Natural killer cell treated with Interleukin-12 subunit alpha and Interleukin-12 subunit beta and Interleukin-15 and Interleukin-18, amount 100 ng/mL, for 72 hours (primary cell): Measurements from ENCODE around the gene PEAR1. TPM values are rescaled to one million over a fixed set of nuclear protein-coding genes. Genes with fewer than 3 reads are reported as not detected.

Source experiments
- ATAC-seq, 2 donors: fragments of 150-1000 bp; cut with Tn5 transposase in 1 of 2; sonication (Bioruptor Pico), chemical (Tn5 transposase) in 1 of 2; 2 replicates each; pipeline ENCODE4 v1.10.0; 2021
- DNase-seq: peaks from one replicate; pipeline ENCODE4 v3.0.0; 2022; ENCODE audit warnings: low spot score
- H3K27ac Mint-ChIP-seq, 2 donors: 1 replicate in 1 of 2; 2 replicates in 1 of 2; pipeline ENCODE4 v1.8.0; 2022; ENCODE audit warnings: mixed read lengths in 2 of 2, mild to moderate bottlenecking in 1 of 2, moderate library complexity in 1 of 2
- H3K27me3 Mint-ChIP-seq, 2 donors: 1 replicate in 1 of 2; 2 replicates in 1 of 2; pipeline ENCODE4 v1.8.0; 2022; ENCODE audit warnings: mixed read lengths in 2 of 2
- H3K36me3 Mint-ChIP-seq: one replicate; pipeline ENCODE4 v1.8.0; 2022; ENCODE audit warnings: mixed read lengths
- H3K4me1 Mint-ChIP-seq, 2 donors: 1 replicate in 1 of 2; 2 replicates in 1 of 2; pipeline ENCODE4 v1.8.0; 2022; ENCODE audit warnings: low read depth in 2 of 2, mixed read lengths in 2 of 2, mild to moderate bottlenecking in 1 of 2
- H3K4me3 Mint-ChIP-seq: one replicate; pipeline ENCODE4 v1.8.0; 2022; ENCODE audit warnings: mixed read lengths
- H3K9me3 Mint-ChIP-seq: 2 replicates; pipeline ENCODE4 v1.8.0; 2022; ENCODE audit warnings: mixed read lengths
- total RNA-seq, 2 donors: library from RNA; stranded (reverse); gene quantifications; one replicate each; pipeline ENCODE4 v1.2.3, GENCODE V29; 2022

PEAR1 gene
- total RNA-seq, 2 donors from 2014 or later: 0.64 TPM; not detected in 1

DNA sequence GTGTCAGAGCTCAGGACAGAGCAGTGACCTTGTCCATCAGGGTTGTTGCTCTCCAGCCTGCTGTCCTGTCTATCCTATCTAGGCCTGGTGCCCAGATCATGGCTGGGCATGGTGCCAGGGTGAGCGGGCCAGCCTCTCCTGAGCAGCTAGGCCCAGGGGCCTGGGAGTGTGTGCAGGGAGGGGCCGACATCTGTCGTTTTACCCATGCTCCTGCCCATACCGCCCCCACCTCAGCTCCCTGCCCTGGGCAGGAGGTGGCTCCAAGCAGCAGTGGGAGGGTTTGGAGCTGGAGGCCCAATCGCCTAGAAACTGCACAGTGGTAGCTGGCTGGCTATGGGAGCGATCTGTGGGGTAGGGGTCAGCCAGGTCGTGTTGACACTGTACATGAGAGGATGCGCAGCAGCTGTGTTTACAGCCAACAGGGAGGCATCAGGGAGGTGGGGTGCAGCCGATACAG lies 41.1 kb upstream of the PEAR1 start:
- no peaks in the 10 kb centered on the region for H3K36me3 Mint-ChIP-seq
- peaks cover 6 to 15% of the 10 kb centered on the region in 2 donors for H3K4me1 Mint-ChIP-seq
- H3K27me3 Mint-ChIP-seq: peaks cover 0 to 12% of the 10 kb centered on the region in 2 donors
- DNase-seq (no peak), ATAC-seq (no peak)
- H3K9me3 Mint-ChIP-seq: no peaks in the 10 kb centered on the region
- no peak overlapping the region for H3K4me3 Mint-ChIP-seq
- H3K27ac Mint-ChIP-seq: no peak overlapping the region

DNA sequence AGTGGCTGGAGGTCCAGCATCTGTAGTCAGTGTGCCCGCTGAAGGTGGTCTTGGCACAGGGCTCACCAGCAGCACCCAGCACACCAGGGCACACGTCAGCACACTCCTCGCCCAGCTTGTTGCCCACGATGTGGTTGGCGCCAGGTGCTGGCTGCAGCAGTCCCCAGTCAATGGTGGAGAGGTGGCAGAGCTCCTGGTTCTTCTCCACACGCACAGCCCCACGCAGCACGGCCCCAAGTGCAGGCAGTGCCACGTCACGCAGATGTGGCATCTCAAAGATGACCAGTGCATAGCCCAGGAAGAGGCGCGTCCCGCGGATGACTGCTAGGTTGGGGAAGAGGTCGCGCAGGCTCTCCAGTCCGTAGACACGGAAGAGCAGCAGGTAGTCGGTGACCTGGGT lies 39.8 kb upstream of the PEAR1 start:
- Mint-ChIP-seq H3K9me3 (no peaks in the 10 kb centered on the region), H3K27ac (no peak overlapping the region), H3K36me3 (no peaks in the 10 kb centered on the region), H3K4me3 (no peak overlapping the region), H3K4me1 (peaks cover 7 to 12% of the 10 kb centered on the region in 2 donors), H3K27me3 (peaks cover 9 to 15% of the 10 kb centered on the region in 2 donors)
- DNase-seq: no peak
- no peak for ATAC-seq

DNA sequence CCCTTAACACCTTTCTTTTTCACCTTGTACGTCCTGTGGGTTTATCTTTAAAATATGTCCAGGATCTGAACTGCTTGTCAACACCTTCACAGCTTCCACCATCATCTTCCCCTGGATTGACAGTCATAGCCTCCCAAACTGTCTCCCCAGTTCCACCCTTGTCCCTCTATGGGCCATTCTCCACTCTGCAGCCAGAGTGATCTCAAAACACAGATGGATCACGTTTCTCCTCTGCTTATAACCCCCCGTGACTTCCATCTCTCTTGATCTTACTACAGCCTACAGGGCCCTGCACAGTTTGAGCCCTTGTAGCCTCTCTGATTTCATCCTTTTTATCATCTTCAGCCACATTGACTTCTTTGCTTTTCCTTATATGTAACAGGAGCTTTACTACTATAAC lies 38.9 kb upstream of the PEAR1 start:
- H3K27me3 Mint-ChIP-seq: peaks cover 12 to 15% of the 10 kb centered on the region in 2 donors

DNA sequence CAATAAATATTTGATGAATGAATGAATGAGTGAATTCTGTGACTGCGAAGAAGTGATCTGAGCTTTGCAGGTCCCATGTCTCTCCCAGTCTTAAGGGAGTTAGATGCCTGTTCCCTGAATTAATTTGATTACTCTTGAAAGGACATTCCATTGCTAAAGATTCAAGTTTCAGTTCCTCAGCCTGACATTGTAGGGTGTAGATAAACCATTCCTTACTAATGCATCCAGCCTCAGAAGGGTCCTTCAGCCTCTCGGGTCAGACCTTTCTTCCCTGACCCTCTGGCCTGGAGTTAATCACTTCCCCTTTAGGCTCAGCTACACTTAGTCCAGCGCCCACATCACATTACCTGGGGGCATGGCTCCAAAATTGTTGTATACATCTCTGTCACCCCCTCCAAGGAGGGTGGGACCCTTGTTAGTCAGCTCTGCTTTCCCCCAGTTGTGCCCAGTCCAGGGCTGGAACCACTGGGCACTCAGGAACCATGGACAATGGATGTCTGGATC lies 37.2 kb upstream of the PEAR1 start:
- no peak for DNase-seq
- peaks cover 18 to 19% of the 10 kb centered on the region in 2 donors for H3K27me3 Mint-ChIP-seq
- no peaks in the 10 kb centered on the region for H3K9me3 Mint-ChIP-seq
- no peak for ATAC-seq
- no peak overlapping the region for H3K27ac Mint-ChIP-seq
- no peak overlapping the region for H3K4me3 Mint-ChIP-seq
- H3K4me1 Mint-ChIP-seq: peaks cover 15 to 19% of the 10 kb centered on the region in 2 donors
- no peaks in the 10 kb centered on the region for H3K36me3 Mint-ChIP-seq

More for the DNA sequence above, 38.9 kb upstream of the PEAR1 start:
- Mint-ChIP-seq H3K4me3 (no peak overlapping the region), H3K27ac (peak overlapping the region in 1 of 2 donors; percentile 11), H3K4me1 (peaks cover 8 to 9% of the 10 kb centered on the region in 2 donors), H3K9me3 (no peaks in the 10 kb centered on the region), H3K36me3 (no peaks in the 10 kb centered on the region)
- ATAC-seq (no peak), DNase-seq (no peak)

DNA sequence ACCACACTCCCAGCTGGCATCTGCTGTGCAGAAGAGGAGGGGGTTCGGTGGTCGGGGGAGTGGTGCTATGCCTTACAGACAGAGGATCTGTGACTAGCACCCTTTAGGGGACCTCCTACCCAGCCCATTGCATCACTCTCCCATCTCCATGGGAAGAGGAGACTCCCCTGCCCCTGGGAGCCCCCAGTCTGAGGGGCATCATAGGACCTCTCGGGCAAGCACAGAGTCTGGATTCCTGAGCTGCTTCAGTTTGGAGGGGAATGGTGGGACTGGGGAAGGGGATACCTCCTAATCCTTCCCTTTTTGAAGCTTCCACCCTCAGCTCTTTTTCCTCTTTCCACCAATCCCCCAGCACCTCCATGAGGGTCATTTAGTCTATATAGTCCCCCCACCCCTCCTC lies 36.0 kb upstream of the PEAR1 start:
- ATAC-seq (no peak), DNase-seq (no peak)
- Mint-ChIP-seq H3K27me3 (peaks cover 18 to 25% of the 10 kb centered on the region in 2 donors), H3K4me1 (peaks cover 18 to 22% of the 10 kb centered on the region in 2 donors), H3K36me3 (no peaks in the 10 kb centered on the region), H3K9me3 (no peaks in the 10 kb centered on the region), H3K27ac (no peak overlapping the region), H3K4me3 (no peak overlapping the region)

DNA sequence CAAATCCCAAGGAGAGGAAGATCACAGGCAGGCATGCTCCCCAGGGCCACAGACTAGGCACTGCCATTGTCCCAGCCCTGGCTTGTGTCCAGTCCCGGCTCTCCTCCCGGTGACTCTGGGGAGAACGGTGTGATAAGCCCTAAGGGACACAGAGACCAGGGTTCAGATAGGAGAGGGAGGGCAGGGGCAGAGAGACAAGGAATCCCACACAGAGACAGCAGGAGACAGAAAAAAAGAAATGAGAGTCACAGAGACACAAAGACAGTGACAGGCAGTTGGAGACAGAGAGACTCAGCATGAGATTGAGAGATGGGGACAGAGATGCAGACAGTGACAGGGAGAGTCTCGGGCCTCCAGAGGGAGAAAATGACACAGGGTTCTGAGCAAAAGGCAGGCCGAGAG lies 35.0 kb upstream of the PEAR1 start:
- no peak for ATAC-seq
- H3K36me3 Mint-ChIP-seq: no peaks in the 10 kb centered on the region
- peaks cover 27 to 28% of the 10 kb centered on the region in 2 donors for H3K27me3 Mint-ChIP-seq
- no peak for DNase-seq
- H3K4me1 Mint-ChIP-seq: peaks cover 26% of the 10 kb centered on the region in 2 donors
- peak overlapping the region; percentile 19 to 33 for H3K27ac Mint-ChIP-seq
- no peaks in the 10 kb centered on the region for H3K9me3 Mint-ChIP-seq
- peak overlapping the region; percentile 64 for H3K4me3 Mint-ChIP-seq

DNA sequence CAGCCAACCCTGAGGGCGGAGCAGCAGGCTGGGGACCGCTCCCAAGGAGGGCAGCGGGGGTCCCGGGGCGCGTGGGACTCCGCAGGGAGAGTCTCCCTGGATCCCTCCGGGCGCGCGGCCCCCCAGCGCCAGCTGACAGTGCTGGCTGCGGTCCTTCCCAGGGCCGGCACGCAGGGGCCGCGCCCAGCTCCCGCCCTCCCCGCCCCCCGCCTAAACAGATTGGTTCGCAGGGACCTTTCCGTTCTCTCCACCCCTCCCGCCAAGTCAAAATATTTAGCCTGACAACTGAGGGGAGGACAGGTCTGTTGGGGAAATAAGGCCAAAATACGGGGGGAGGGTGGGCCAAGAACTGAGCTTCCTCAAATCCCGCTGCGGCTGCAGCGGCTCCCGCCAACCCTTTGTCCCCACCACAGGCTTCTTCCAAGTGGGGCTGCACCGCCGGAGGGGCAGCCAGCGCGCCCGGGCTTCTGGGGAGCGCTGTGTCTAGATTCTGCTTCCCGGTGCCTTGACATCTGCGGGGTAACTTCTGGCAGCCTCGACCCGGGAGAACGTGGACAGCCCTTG lies 34.5 kb upstream of the PEAR1 start, which contains the start of gene INSRR:
Gene INSRR (minus strand): TSS at position 159 of the 564 bp plus-strand sequence. CDS start 496 bp downstream, outside the sequence.
- Mint-ChIP-seq H3K4me1 (peaks cover 26 to 31% of the 10 kb centered on the region in 2 donors), H3K36me3 (no peaks in the 10 kb centered on the region), H3K4me3 (peak within 1 kb of the TSS; percentile 90), H3K27ac (peak within 1 kb of the TSS; percentile 19 to 33), H3K27me3 (peaks cover 32 to 33% of the 10 kb centered on the region in 2 donors), H3K9me3 (no peaks in the 10 kb centered on the region)
- DNase-seq (no peak), ATAC-seq (no peak)

DNA sequence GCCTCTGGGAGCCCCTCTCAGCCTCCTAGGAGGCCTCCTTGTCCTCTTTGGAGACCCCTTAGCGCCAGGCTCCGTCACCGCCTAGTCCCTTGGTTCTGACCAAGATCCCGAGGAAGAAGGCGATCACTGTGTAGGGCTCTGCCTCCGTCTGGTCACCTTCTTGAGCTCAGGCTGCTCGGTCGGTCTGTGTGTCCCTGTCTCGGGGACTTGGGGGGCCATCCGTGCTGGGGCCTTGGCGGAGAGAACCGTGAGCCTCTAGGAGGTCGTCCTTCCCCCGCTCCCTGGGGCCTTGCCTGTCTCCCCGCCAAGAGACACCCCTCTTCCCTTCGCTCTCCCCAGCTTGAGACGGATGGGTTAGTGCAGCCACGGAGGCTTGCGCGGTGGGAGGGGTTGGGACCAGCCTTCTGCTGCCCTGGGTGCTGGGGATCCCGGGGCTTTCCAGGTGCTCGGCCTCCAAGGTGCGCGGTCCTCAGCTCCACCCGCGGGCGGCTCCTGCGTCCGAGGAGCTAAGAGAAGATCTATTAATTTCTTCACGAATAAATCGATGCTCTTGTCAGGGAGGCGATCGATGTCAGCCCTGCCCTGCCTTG lies 33.9 kb upstream of the PEAR1 start:
- Mint-ChIP-seq H3K27ac (no peak overlapping the region), H3K4me1 (peaks cover 26 to 32% of the 10 kb centered on the region in 2 donors), H3K36me3 (no peaks in the 10 kb centered on the region), H3K27me3 (peaks cover 33 to 36% of the 10 kb centered on the region in 2 donors), H3K9me3 (no peaks in the 10 kb centered on the region), H3K4me3 (peak overlapping the region; percentile 90)
- ATAC-seq: peak; percentile 37 to 46
- DNase-seq: no peak

DNA sequence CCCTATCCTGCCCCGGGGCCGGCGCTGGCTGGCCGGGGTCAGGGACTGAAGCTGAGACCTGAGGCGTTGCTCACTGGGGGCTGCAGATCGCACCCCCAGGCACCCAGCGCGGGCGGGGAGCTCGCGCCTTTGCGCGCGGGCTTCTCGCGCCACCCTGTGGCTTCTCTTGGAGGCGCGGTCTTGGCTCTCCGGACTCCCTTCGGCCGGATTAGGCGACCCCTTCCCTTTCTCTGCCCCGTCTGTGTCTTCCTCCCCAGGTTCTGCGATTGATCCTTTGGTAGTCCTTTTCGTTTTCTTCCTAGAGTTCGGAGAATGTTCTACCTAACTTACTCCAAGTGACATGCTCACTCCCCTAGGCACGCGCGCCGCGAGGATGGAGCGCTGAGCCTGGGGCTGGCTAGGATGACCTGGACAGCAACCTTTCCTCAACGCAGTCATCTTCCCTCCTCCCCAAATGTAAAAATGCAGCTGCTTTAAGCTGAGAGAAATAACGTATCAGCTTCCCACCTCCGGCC lies 33.3 kb upstream of the PEAR1 start:
- Mint-ChIP-seq H3K9me3 (no peaks in the 10 kb centered on the region), H3K4me1 (peaks cover 26 to 32% of the 10 kb centered on the region in 2 donors), H3K27ac (no peak overlapping the region), H3K4me3 (peak overlapping the region; percentile 90), H3K27me3 (peaks cover 33% of the 10 kb centered on the region in 2 donors), H3K36me3 (no peaks in the 10 kb centered on the region)
- ATAC-seq (peak; percentile 77 to 82), DNase-seq (no peak)

DNA sequence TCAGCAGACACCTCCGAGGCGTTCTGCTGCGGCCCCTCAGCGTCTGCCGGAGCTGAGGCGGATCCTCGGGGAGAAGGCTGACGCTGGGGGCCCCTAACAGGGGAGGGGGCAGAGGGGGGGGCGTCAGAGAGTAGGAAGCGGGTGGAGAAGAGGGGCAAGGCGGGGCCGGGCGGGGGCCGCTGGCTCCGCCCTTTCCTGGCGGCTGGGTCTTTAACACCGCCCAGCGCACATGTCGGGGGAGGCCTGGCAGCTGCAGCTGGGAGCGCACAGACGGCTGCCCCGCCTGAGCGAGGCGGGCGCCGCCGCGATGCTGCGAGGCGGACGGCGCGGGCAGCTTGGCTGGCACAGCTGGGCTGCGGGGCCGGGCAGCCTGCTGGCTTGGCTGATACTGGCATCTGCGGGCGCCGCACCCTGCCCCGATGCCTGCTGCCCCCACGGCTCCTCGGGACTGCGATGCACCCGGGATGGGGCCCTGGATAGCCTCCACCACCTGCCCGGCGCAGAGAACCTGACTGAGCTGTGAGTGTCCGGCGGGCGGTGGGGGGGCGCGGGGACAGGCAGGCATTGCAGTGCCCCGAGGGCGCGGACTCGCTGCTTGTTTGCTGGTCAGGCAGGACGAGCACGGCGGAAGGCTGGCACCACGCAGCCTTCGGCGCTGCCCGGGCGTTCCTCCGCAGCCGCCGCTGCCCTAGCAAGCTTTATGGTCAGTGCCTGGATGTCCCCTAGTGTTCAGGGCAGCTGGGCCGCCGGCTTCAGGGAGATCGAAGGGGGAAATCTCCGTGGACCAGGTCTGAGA lies 32.7 kb upstream of the PEAR1 start, which contains the start of gene NTRK1:
Gene NTRK1 (plus strand): TSS at position 238 of the 796 bp plus-strand sequence. CDS start 70 bp downstream, at position 308.
- ATAC-seq (peak; percentile 75 to 85), DNase-seq (no peak)
- peak within 1 kb of the TSS; percentile 90 for H3K4me3 Mint-ChIP-seq
- H3K4me1 Mint-ChIP-seq: peaks cover 26 to 38% of the 10 kb centered on the region in 2 donors
- H3K27me3 Mint-ChIP-seq: peaks cover 33% of the 10 kb centered on the region in 2 donors
- H3K27ac Mint-ChIP-seq: peak within 1 kb of the TSS in 1 of 2 donors; percentile 44
- H3K36me3 Mint-ChIP-seq: no peaks in the 10 kb centered on the region
- no peaks in the 10 kb centered on the region for H3K9me3 Mint-ChIP-seq

DNA sequence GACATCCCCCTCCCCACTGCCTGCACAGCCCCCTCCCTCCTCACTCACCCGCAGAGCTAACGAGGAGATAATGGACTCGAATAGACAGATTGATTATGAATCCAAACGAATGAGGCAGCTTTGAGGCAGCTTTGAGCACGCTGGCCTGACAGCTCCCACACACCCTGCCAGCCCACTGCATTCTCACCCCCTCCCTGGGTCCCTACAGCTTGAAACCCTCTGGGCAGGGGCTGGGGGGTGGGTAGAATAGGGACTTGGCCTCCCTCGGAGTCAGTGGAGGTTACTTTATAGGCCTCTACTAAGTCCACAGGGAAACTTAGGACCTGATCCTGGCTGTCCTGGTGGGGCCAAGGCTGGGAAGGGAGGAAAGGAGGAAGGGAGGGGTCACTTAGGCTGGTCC lies 30.9 kb upstream of the PEAR1 start:
- Mint-ChIP-seq H3K27ac (peak overlapping the region in 1 of 2 donors; percentile 41), H3K4me1 (peaks cover 26 to 39% of the 10 kb centered on the region in 2 donors), H3K9me3 (no peaks in the 10 kb centered on the region), H3K4me3 (peak overlapping the region; percentile 63), H3K36me3 (no peaks in the 10 kb centered on the region), H3K27me3 (peaks cover 33% of the 10 kb centered on the region in 2 donors)
- no peak for ATAC-seq
- DNase-seq: no peak

DNA sequence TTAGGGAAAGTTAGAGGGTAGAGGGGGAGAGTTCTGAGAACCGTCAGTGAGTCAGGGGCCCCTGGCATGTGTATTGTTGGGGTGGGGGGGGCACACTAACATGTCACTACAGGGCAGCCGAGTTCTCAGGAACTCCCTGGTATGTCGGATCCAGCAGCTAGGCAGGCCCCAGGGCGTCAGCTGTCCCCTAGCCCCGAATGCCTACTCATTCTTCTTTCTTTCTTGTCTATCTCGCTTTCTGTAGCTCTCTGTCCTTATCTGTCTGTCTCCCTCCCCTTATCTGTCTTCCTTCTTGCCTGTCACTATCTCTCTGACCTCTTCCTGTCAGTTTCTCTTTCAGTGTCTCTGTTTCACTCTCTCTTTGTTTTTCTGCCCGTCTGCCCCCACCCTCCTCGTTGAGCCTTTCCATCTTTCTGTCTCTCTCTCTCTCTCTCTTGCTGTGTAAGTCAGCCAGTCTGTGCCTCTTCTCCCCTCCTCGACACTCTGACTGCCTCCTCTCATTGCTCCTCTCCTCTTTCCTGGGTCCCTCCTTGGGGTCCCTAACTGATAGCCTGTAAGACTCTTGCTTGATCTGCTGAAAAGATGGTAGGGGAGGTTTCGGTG lies 30.4 kb upstream of the PEAR1 start:
- Mint-ChIP-seq H3K36me3 (no peaks in the 10 kb centered on the region), H3K4me1 (peaks cover 26 to 38% of the 10 kb centered on the region in 2 donors), H3K9me3 (no peaks in the 10 kb centered on the region), H3K4me3 (peak overlapping the region; percentile 63), H3K27ac (peak overlapping the region in 1 of 2 donors; percentile 41), H3K27me3 (peaks cover 29 to 30% of the 10 kb centered on the region in 2 donors)
- ATAC-seq (peak in 1 of 2 donors; percentile 45), DNase-seq (no peak)

DNA sequence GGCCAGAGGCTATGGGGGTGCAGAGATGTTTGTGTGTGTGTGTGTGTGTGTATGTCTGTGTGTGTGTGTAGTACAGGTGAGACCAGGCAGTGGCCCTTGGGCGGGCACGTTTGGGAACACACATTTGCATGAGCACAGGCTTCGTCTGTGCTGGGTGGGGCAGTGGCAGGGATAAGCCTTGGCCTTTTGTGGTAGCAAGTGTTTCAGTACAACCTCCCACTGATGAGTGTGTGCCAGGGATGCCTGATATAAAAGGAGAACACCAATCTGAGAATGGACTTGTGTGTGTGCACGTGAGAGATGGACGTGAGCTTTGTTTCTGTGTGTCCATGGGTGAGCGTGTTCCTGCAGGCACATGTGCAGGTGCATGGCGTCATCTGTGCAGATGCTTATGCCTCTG lies 29.9 kb upstream of the PEAR1 start:
- no peaks in the 10 kb centered on the region for H3K36me3 Mint-ChIP-seq
- H3K9me3 Mint-ChIP-seq: no peaks in the 10 kb centered on the region
- H3K27ac Mint-ChIP-seq: peak overlapping the region in 1 of 2 donors; percentile 41
- H3K4me1 Mint-ChIP-seq: peaks cover 23 to 33% of the 10 kb centered on the region in 2 donors
- H3K27me3 Mint-ChIP-seq: peaks cover 24 to 25% of the 10 kb centered on the region in 2 donors
- ATAC-seq (no peak), DNase-seq (no peak)
- H3K4me3 Mint-ChIP-seq: peak overlapping the region; percentile 63
